Activated CD8-positive, alpha-beta memory T cell treated with anti-CD3 and anti-CD28 coated beads, Interleukin-2, amount 50 U/mL, for 1 hour (primary cell): Measurements from ENCODE around the gene RALGPS2.

Experiments used
- DNase-seq: peaks from one replicate; pipeline ENCODE4 v3.0.0-alpha.2; 2020; ENCODE audit errors: extremely low read depth

RALGPS2 gene

DNA sequence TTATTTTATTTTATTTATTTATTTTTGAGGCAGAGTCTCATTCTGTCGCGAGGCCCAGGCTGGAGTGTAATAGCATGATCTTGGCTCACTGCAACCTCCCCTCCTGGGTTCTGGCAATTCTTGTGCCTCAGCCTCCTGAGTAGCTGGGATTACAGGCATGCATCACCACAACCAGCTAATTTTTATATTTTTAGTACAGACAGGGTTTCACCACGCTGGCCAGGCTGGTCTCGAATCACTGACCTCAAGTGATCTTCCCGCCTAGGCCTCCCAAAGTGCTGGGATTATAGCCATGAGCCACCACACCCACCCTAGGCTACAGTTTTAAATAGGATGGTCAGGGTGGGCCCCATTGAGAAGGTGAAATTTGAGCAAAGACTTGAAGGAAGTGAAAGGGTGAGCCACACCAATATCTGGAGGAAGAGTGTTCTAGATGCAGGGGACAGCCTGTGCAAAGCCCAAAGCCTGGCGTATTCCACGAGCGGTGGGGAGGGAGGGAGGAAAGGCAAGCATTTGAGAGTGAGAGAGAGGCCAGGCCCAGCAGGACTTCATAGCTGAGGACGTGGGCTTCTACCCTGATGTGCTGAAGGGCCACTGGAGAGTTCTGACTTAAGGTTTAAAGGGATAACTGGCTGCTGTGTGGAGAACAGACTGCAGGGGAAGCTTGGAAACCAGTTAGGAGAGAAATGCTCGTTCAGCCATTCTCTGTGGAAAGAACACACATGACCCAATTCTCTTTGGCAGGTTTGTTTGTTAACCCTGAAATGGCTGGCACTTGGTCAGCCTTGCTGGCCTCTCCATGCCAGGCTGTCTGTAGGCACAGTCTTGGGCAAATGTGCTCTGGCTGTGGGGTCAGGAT lies 238.0 kb downstream of the RALGPS2 start:
- DNase-seq, result no peak

DNA sequence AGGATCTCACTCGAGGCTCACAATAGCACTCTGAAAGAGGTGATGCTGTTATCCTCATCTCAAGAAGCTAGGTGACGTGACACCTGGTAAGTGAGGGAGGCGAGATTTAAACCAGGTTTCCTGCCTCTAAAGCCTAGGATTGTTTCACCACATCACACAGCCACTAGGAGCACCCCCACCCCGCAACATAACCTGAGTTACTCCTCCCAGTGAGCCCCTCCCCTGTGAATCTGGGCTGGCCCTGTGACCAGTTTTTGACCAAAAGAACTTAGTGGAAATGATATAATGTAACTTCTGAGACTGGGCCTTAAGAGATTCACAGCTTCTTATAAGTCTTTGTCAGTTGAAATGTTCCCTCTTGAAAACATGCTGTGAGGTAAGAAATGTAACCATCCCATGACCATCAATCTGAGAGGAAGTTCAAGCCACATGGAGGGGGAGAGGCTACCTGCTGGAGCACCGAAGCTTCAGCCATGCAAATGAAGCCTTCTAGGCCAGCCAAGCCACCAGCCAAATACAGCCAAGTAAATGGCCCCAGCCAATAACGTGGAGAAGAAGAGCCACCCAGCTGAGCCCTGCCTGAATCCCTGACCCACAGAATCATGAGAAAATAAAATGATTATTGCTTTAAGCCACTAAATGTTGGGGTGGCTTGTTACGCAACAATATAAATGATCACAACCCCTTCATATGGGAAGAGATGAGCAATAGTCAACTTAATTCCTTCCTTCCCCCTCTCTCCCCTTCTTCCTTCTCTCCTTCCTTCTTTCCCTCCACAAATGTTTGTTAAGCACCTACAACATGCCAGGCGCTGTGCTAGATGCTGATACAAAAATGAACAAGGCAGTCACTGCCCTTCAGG lies 239.7 kb downstream of the RALGPS2 start:
- no peak for DNase-seq

DNA sequence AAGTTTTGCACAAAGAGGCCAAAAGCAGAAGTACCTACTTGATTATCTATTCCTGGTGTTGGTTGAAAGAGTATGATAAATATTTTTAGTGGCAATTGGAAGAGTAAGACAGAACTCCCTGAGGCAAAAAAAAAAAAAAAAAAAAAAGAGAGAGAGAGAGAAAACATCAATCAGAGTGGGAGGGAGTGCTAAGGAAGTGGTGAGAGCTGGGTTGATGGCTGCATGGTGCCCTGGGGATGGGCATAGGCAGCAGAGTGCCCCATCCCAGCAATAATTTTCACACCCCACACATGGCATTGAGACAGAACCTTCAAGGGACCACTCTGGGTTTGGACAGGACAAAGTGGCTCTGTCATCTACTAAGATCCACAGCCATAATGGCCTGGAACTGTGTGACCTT lies 241.3 kb downstream of the RALGPS2 start:
- DNase-seq, result no peak

DNA sequence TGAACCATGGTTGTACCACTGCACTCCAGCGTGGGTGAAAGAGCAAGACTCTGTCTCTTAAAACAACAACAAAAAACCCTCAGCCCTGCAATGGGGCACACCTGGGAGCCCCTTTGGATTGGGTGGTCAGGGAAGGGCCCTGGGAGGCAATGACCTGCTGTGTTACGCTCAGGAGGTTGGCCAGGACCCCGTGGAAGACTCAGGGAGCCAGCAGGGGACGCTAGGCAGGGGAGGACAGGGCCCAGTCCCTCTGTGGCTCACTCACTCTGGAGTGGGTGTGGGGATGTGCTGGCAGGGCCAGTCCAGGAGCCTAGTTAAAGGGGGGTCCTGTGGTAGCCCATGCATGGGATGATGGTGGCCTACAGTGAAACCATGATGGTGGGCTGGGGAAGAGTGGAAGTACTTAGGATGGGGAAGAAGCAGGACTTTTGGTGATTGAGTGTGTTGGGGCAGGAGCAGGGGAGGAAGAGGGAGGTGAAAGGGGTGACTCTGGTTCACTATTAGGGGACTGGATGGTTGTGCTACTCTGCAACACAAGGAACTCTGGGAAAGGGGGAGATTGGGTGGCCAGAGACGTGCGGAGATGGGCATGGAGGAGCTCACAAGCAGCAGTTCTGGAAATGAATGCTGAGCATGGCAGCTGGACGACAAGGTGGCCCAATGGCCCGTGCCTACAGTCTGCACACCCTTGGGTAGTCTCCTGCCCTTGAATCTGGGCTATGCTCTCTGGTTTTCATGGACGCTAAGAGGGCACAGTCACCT lies 244.4 kb downstream of the RALGPS2 start:
- DNase-seq, result no peak

DNA sequence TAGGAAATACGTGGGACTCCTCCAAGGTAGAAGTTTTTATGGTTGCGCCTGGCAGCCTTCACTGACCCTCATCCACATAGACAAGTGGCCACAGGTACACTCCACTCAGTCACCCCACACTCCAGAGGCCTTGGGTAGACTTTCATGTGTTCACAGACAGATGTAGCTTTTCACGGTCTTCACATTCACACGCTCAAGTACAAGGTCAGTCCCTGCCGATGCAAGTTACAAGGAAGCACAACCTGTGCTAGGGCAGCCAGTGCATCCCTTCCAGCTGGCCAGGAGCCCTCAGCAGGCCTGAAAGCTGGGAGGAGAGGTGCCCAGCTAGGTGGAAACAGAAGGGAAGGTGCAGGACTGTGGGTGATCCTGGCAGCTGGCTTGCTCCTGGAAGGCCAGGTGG lies 245.1 kb downstream of the RALGPS2 start:
- no peak for DNase-seq
